Glomerular endothelial cell (primary cell): ENCODE data around the gene JDP2. TPM values are rescaled to one million over a fixed set of nuclear protein-coding genes. Genes with fewer than 3 reads are reported as not detected.
"Not testable (repeated sequence)": the region's sequence is repeated elsewhere in the genome, so short reads cannot be mapped to it uniquely, and the experiment has no call there.

Experiments used
- DNase-seq: peaks from one replicate; pipeline ENCODE4 v3.0.0-alpha.2; 2011; ENCODE audit warnings: low read depth, low spot score; ENCODE audit errors: extremely low read depth
- total RNA-seq: library from RNA; depleted of rRNA; stranded (reverse); fragments of >200 nt; gene quantifications from 2 replicates; pipeline ENCODE4 v1.2.3, GENCODE V29; 2015

Gene JDP2
- 8.8 and 13.0 TPM in 2 replicates for total RNA-seq

- DNase-seq, result no peak
Measured at GRCh38 chr14:75427482-75428229, at the start of gene JDP2. Gene JDP2, plus strand, starts transcription at chr14:75428022. Its CDS starts 9,899 bp downstream, at chr14:75437921.

- DNase-seq, result no peak
Measured at GRCh38 chr14:75379246-75379929, 48.4 kb upstream of the JDP2 start.

GRCh38 chr14:75379930-75380270 is 47.9 kb upstream of the JDP2 start:
- DNase-seq, result no peak

GRCh38 chr14:75380656-75381055 is 47.2 kb upstream of the JDP2 start:
- DNase-seq, result no peak

GRCh38 chr14:75381642-75382041 is 46.2 kb upstream of the JDP2 start:
- no peak for DNase-seq

GRCh38 chr14:75383219-75383618 is 44.6 kb upstream of the JDP2 start:
- not testable (repeated sequence) for DNase-seq

- no peak for DNase-seq
Measured at GRCh38 chr14:75383721-75384120, 44.1 kb upstream of the JDP2 start.

- DNase-seq, result no peak
Measured at GRCh38 chr14:75389679-75390078, 38.1 kb upstream of the JDP2 start.

GRCh38 chr14:75390183-75390582 is 37.6 kb upstream of the JDP2 start:
- no peak for DNase-seq

GRCh38 chr14:75391953-75392352 is 35.9 kb upstream of the JDP2 start:
- no peak for DNase-seq

- no peak for DNase-seq
Measured at GRCh38 chr14:75392686-75393641, 34.9 kb upstream of the JDP2 start.

GRCh38 chr14:75393794-75394193 is 34.0 kb upstream of the JDP2 start:
- no peak for DNase-seq

- no peak for DNase-seq
Measured at GRCh38 chr14:75395862-75396261, 32.0 kb upstream of the JDP2 start.

GRCh38 chr14:75399321-75399720 is 28.5 kb upstream of the JDP2 start:
- DNase-seq, result no peak

- no peak for DNase-seq
Measured at GRCh38 chr14:75399843-75400775, 27.7 kb upstream of the JDP2 start.

- no peak for DNase-seq
Measured at GRCh38 chr14:75401361-75401760, 26.5 kb upstream of the JDP2 start.

- DNase-seq, result no peak
Measured at GRCh38 chr14:75402867-75403413, 24.9 kb upstream of the JDP2 start.

- DNase-seq, result no peak
Measured at GRCh38 chr14:75404847-75405246, 23.0 kb upstream of the JDP2 start.

- DNase-seq, result no peak
Measured at GRCh38 chr14:75406102-75406501, 21.7 kb upstream of the JDP2 start.

GRCh38 chr14:75406856-75407255 is 21.0 kb upstream of the JDP2 start:
- no peak for DNase-seq
